GM12801 (cell line): ENCODE results near the gene PTPRM.

Experiments used
- CTCF ChIP-seq: IDR thresholded peaks from one replicate; pipeline ENCODE4 v1.5.1; 2011; ENCODE audit warnings: control low read depth; ENCODE audit not compliant: insufficient read length; ENCODE audit errors: extremely low read depth

Gene PTPRM

GRCh38 chr18:8288472-8289195 lies 721.5 kb downstream of the PTPRM start:
- TF ChIP-seq CTCF, result no peak

GRCh38 chr18:8290435-8290834 lies 723.3 kb downstream of the PTPRM start:
- TF ChIP-seq CTCF, result no peak

DNA sequence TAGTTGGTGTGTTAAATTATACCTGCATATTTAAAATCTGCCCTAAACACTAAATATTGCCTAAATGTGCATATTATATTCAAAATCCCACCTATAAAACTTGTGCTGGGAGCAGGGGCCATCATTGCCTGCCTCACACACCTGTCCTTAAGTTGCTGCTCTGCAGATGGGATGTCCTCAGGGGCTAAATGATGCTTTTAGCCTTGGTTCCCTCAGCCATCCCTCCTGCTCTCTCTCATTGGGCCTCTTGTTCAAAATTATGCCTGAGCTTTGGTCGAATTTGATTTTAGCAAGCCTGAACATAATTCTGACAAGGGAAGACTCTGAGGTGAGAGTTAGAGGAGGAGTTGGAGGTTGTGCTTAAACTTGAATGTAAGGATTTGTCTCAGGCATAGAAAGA lies 723.8 kb downstream of the PTPRM start:
- no peak for TF ChIP-seq CTCF

DNA sequence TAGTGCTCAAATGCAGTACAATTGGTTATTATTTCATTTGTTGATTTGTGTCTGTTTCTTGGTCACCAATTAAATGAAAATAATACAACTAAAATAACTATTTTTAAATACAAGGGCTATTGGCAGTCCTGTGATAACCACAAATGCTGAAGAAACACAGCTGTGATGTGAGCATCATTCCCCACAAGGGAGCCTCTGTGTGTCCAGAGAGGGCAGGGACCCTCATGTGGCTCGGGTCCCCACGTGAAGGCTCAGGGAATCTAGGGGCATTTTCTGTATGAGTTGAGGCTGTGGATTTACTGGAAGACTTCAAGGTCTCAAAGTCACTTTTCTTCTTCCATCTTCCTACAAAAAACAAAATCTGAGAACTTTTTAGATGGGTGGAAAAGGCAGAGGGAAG lies 726.1 kb downstream of the PTPRM start:
- no peak for TF ChIP-seq CTCF

DNA sequence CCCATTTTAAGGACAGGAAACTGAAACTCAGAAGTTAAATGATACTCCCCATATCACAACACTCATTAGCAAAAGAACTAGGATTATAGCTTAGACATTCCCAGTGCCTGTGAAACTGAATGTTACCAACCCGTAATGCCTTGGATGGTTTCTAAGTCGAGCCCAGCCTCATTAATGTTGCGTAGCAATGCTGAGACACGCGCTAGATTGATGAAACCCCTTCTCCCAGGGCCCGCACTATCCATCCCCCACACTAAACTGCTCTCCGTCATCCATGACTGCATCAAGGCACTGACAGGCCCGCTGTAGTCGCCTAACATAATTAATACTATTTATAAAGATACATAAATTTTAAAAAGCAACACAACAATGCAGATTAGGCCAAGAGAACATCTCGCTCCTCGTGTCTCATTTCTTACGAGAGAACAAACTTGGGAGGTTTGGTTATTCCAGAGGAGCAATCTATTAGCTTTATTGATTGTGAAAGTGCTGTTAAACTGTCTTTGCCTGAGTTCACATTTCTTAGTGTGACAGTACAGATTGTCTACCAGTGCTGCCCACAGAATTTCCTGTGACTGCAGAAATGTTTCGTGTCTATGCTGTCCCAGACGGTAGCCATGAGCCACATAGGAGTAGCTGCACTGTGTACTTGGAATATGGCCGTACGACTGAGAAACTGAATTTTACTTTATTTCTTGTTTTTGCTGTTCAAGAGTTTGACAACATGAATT lies 729.9 kb downstream of the PTPRM start:
- no peak for TF ChIP-seq CTCF

GRCh38 chr18:8298186-8298585 lies 731.1 kb downstream of the PTPRM start:
- no peak for TF ChIP-seq CTCF

GRCh38 chr18:8299054-8299980 lies 732.2 kb downstream of the PTPRM start:
- TF ChIP-seq CTCF, result no peak
